K562 (cell line): ENCODE data around the gene PLCB1. TPM values are rescaled to one million over a fixed set of nuclear protein-coding genes. Genes with fewer than 3 reads are reported as not detected.

Experiments
- ATAC-seq: fragments of 200-7000 bp; cut with Tn5 transposase; 3 replicates; pipeline ENCODE4 v1.9.1; 2020; ENCODE audit warnings: moderate library complexity
- BruUV-seq: library from RNA; stranded (reverse); fragments of 400-500 nt; replicated peaks from 2 replicates; lab custom pipeline; 2021; lab: Mats Ljungman, UMichigan
- CTCF ChIA-PET: fragments of 300-600 bp; formaldehyde crosslinking; extraction: SDS; loops from one replicate; lab custom pipeline; 2021; ENCODE audit warnings: low intra/inter-chr PET ratio; lab: Yijun Ruan, JAX
- POLR2A ChIA-PET: fragments of 300-600, 350-650 bp; sonication (Branson Sonifier 250); formaldehyde crosslinking; extraction: SDS; loops from one replicate; lab custom pipeline; 2021; ENCODE audit warnings: antibody characterized with exemption, inconsistent platforms; lab: Yijun Ruan, JAX
- DNase-seq, 4 experiments: peaks; one replicate each; pipeline versions ENCODE4 v3.0.0 to v3.0.0-alpha.2; 2011 to 2018; ENCODE audit warnings: low spot score in 3 of 4, mixed read lengths in 3 of 4; ENCODE audit errors: extremely low read depth in 1 of 4
- FAIRE-seq: peaks from 2 replicates; lab custom pipeline; 2011; peaks lifted over from hg19 to GRCh38; lab: Jason Lieb, UNC
- H2AFZ ChIP-seq: 2 replicates; pipeline ENCODE4 v1.6.0; 2011; ENCODE audit warnings: low read depth, low read length, control low read depth, inconsistent platforms
- H3K27ac ChIP-seq: fragments of 200-600 bp; 3 replicates; pipeline ENCODE4 v1.8.0; 2011; ENCODE audit warnings: low read depth, mild to moderate bottlenecking, control low read depth, inconsistent platforms, low read length, moderate library complexity, mixed read lengths; ENCODE audit errors: extremely low read depth
- H3K27me3 ChIP-seq, 2 experiments: fragments of 300-600 bp in 1 of 2; 2 replicates in 1 of 2; 3 replicates in 1 of 2; pipeline versions ENCODE4 v1.6.0 to v1.8.0; 2011; ENCODE audit warnings: inconsistent platforms in 2 of 2, low read length in 2 of 2, mild to moderate bottlenecking in 1 of 2, mixed read lengths in 1 of 2, moderate library complexity in 1 of 2; ENCODE audit not compliant: control insufficient read depth in 2 of 2, insufficient read depth in 2 of 2
- H3K36me3 ChIP-seq: fragments of 300-600 bp; 3 replicates; pipeline ENCODE4 v1.8.0; 2011; ENCODE audit warnings: mild to moderate bottlenecking, low read length, inconsistent platforms; ENCODE audit not compliant: control insufficient read depth, insufficient read depth
- H3K4me1 ChIP-seq, 2 experiments: fragments of 200-600 bp in 1 of 2; replicated peaks in 1 of 2; 2 replicates in 1 of 2; 3 replicates in 1 of 2; pipeline versions ENCODE4 v1.5.1 to v1.8.0; 2011; ENCODE audit warnings: inconsistent platforms in 2 of 2, low read length in 2 of 2, mild to moderate bottlenecking in 1 of 2, mixed read lengths in 1 of 2, moderate library complexity in 1 of 2; ENCODE audit not compliant: control insufficient read depth in 2 of 2, insufficient read depth in 2 of 2
- H3K4me2 ChIP-seq: 2 replicates; pipeline ENCODE4 v1.6.1; 2011; ENCODE audit warnings: low read length, control low read depth, inconsistent platforms, mixed read lengths; ENCODE audit not compliant: insufficient read depth
- H3K4me3 ChIP-seq: fragments of 200-600 bp; sonication (generic), shearing (Covaris generic); 2 replicates; pipeline ENCODE4 v1.5.1; 2016; ENCODE audit warnings: control low read depth, inconsistent platforms
- H3K79me2 ChIP-seq: fragments of 200-600 bp; 3 replicates; pipeline ENCODE4 v1.8.0; 2011; ENCODE audit warnings: low read length, inconsistent platforms; ENCODE audit not compliant: control insufficient read depth, insufficient read depth
- H3K9ac ChIP-seq, 2 experiments: 2 replicates each; pipeline versions ENCODE4 v1.6.0 to v1.6.1; 2011; ENCODE audit warnings: low read depth in 2 of 2, low read length in 2 of 2, control low read depth in 1 of 2, inconsistent platforms in 1 of 2, mild to moderate bottlenecking in 1 of 2, mixed read lengths in 1 of 2; ENCODE audit not compliant: insufficient read depth in 1 of 2
- H3K9me1 ChIP-seq: one replicate; pipeline ENCODE4 v1.6.0; 2011; ENCODE audit warnings: inconsistent platforms, mild to moderate bottlenecking, low read length, moderate library complexity; ENCODE audit not compliant: control insufficient read depth, insufficient read depth
- H3K9me3 ChIP-seq: replicated peaks from 2 replicates; pipeline ENCODE4 v1.5.1; 2011; ENCODE audit warnings: low read depth, low read length, inconsistent platforms; ENCODE audit not compliant: control insufficient read depth, insufficient read depth
- H4K20me1 ChIP-seq: replicated peaks from 2 replicates; pipeline ENCODE4 v1.6.1; 2011; ENCODE audit warnings: low read length, inconsistent platforms, mixed read lengths; ENCODE audit not compliant: control insufficient read depth, insufficient read depth
- ATF1 ChIP-seq, 2 experiments: fragments of 450-650 bp in 1 of 2; IDR thresholded peaks; 2 replicates each; pipeline ENCODE4 v1.6.1; 2016; ENCODE audit warnings: missing compliant biosample characterization in 1 of 2, missing genetic modification characterization in 1 of 2
- BRD9 ChIP-seq: fragments of 450-650 bp; IDR thresholded peaks from 2 replicates; pipeline ENCODE4 v1.6.1; 2018; ENCODE audit warnings: low read depth; ENCODE audit not compliant: partially characterized antibody
- DNMT1 ChIP-seq: fragments of 450-650 bp; IDR thresholded peaks from 2 replicates; pipeline ENCODE4 v1.6.1; 2016; ENCODE audit warnings: antibody characterized with exemption, mild to moderate bottlenecking
- NCOA2 ChIP-seq, 2 experiments: fragments of 450-650 bp; IDR thresholded peaks; 2 replicates each; pipeline ENCODE4 v1.6.1; 2018; ENCODE audit warnings: mild to moderate bottlenecking in 2 of 2, moderate library complexity in 1 of 2; ENCODE audit not compliant: partially characterized antibody in 2 of 2
- NR3C1 ChIP-seq: sonication (generic); formaldehyde crosslinking; IDR thresholded peaks from 2 replicates; pipeline ENCODE4 v1.8.1; 2022; ENCODE audit warnings: missing genetic modification reagents
- ZC3H11A ChIP-seq: IDR thresholded peaks from 2 replicates; pipeline ENCODE4 v1.6.1; 2012; ENCODE audit warnings: low read depth, low read length, improper control_type of control experiment
- WGBS: fragments of 100-300 bp; shearing (Covaris generic); methylation state at CpG from one replicate; pipeline ENCODE4 v1.1.6; 2016; ENCODE audit warnings: low coverage, mixed read lengths; ENCODE audit not compliant: insufficient coverage; ENCODE audit errors: missing lambda C conversion rate; 5-methylcytosine and 5-hydroxymethylcytosine counted together
- in situ Hi-C: fragments of 300-500 bp; cut with MboI; formaldehyde crosslinking; loops from 4 replicates; pipeline ENCODE4 v1.15.0; 2018; ENCODE audit warnings: inconsistent platforms, mixed read lengths
- intact Hi-C: fragments of 100-400 bp; cut with micrococcal nuclease; formaldehyde crosslinking; loops from 2 replicates; pipeline ENCODE4 v1.14.2; 2022
- polyA plus RNA-seq, 8 experiments: library from polyadenylated mRNA; depleted of rRNA in 4 of 8; stranded (reverse) in 5 of 8; unstranded in 3 of 8; fragments of >200 nt; fragmentation: Nextera tagmentation in 2 of 8; fragmentation: Illumina TruSeq in 1 of 8; extraction: Ambion mirVana in 2 of 8; extraction: Trizol in 1 of 8; gene quantifications; 2 replicates each; pipeline versions ENCODE4 v1.2.1 to v1.2.3, GENCODE V29; 2011 to 2014; ENCODE audit warnings: inconsistent platforms in 1 of 8, missing spikeins in 1 of 8
- total RNA-seq, 7 experiments: library from RNA; depleted of rRNA in 6 of 7; stranded (reverse); fragments of >200 nt in 6 of 7; fragmentation: Illumina TruSeq in 2 of 7; extraction: Trizol in 2 of 7; gene quantifications; 2 replicates each; pipeline versions ENCODE4 v1.2.1 to v1.2.3, GENCODE V29; 2011 to 2021; ENCODE audit warnings: low replicate concordance in 1 of 7
- TF ChIP-seq, protein P1 (sequence below): IDR thresholded peaks from 2 replicates; pipeline ENCODE4 v1.6.1; 2016; ENCODE audit warnings: missing genetic modification characterization, missing compliant biosample characterization
- TF ChIP-seq, protein P2 (sequence below): sonication (generic); formaldehyde crosslinking; IDR thresholded peaks from 2 replicates; pipeline ENCODE4 v1.8.0; 2022; ENCODE audit warnings: missing genetic modification reagents, mild to moderate bottlenecking, moderate library complexity, borderline replicate concordance
- TF ChIP-seq, protein P3 (sequence below): fragments of 450-650 bp; IDR thresholded peaks from 2 replicates; pipeline ENCODE4 v1.6.1; 2016
- TF ChIP-seq, protein P4 (sequence below): sonication (generic); formaldehyde crosslinking; IDR thresholded peaks from 2 replicates; pipeline ENCODE4 v1.8.1; 2023; ENCODE audit warnings: missing genetic modification reagents, mild to moderate bottlenecking, borderline replicate concordance
- TF ChIP-seq, protein P5 (sequence below): sonication (generic); formaldehyde crosslinking; IDR thresholded peaks from 2 replicates; pipeline ENCODE4 v1.8.0; 2022; ENCODE audit warnings: mild to moderate bottlenecking, missing genetic modification reagents

The PLCB1 gene
- total and polyA plus RNA-seq, 9 of the 15 experiments (the other 6 are each of a cell fraction or from before 2014, with no cell fraction given), result 0.34 to 3.1 (median 1.3) TPM

DNA sequence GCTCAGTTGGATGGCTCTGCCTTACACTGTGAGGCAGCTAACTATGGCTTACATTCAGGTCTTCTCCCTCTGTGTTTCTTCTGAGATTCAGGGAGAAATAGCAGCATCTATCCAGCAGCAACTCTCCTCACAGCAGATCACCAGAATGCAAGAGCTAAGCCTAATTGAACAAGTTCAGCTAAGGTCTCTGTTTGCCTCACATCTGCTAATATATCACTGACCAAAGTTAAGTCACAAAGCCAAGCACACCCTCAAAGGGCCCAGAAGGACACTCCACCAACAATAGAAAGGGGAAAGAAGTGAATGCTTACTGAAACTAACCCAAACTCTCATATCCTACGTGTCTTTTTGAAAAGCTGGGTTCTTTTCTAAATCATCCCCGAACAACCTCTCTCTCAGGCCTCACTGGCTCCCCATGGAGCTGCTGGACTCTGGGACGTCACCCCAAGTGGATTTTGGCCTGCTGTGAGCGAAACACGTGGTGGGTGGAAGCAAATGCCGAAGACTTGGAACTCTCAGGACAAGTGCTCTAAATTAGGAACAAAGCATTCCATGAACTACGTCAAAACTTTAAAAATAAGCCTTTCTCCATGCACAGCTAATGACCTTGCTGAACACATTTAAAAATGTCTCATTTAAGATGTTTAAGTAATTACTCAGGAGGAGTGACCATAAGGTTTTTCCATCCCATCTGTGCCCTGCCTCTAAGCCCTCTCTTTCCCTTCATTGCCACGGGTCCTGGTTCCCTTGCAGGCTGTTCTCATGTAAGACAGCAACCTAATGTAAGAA is 769.4 kb downstream of the PLCB1 start:
- intact Hi-C loops, result no loop called here
- FAIRE-seq, result no peak
- Histone ChIP-seq H3K4me3 (no peak overlapping the region), H3K9ac (no peak overlapping the region), H3K27ac (no peak overlapping the region), H2AFZ (no peak overlapping the region), H3K9me1 (no peaks in the 10 kb centered on the region), H4K20me1 (no peaks in the 10 kb centered on the region), H3K79me2 (no peaks in the 10 kb centered on the region), H3K27me3 (no peaks in the 10 kb centered on the region), H3K9me3 (no peaks in the 10 kb centered on the region), H3K4me1 (no peaks in the 10 kb centered on the region), H3K4me2 (no peak overlapping the region), H3K36me3 (no peaks in the 10 kb centered on the region)
- CTCF ChIA-PET, result no interaction called here
- in situ Hi-C loops, result no loop called here
- BruUV-seq, result no TSS peak
- DNase-seq, result no peak
- no peak for ATAC-seq
- POLR2A ChIA-PET, result interaction anchor here (0.7 kb wide), 1 partner anchor 392 kb away, joined by 3 read pairs; no protein-coding TSS in a partner anchor
- 0% methylated on average over 8 of the region's 8 CpGs for WGBS
- TF ChIP-seq, protein P1, sequence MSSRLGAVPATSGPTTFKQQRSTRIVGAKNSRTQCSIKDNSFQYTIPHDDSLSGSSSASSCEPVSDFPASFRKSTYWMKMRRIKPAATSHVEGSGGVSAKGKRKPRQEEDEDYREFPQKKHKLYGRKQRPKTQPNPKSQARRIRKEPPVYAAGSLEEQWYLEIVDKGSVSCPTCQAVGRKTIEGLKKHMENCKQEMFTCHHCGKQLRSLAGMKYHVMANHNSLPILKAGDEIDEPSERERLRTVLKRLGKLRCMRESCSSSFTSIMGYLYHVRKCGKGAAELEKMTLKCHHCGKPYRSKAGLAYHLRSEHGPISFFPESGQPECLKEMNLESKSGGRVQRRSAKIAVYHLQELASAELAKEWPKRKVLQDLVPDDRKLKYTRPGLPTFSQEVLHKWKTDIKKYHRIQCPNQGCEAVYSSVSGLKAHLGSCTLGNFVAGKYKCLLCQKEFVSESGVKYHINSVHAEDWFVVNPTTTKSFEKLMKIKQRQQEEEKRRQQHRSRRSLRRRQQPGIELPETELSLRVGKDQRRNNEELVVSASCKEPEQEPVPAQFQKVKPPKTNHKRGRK (tag), result no peak
- no peak for TF ChIP-seq BRD9
- TF ChIP-seq ZC3H11A, result no peak
- TF ChIP-seq, protein P2, sequence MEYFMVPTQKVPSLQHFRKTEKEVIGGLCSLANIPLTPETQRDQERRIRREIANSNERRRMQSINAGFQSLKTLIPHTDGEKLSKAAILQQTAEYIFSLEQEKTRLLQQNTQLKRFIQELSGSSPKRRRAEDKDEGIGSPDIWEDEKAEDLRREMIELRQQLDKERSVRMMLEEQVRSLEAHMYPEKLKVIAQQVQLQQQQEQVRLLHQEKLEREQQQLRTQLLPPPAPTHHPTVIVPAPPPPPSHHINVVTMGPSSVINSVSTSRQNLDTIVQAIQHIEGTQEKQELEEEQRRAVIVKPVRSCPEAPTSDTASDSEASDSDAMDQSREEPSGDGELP, result no peak
- no peak for TF ChIP-seq NCOA2 (IDR thresholded peaks at IDR 0.05; ENCODE audit: partially characterized antibody in 2 of 2)
- TF ChIP-seq DNMT1, result no peak
- no peak for TF ChIP-seq NR3C1 (CRISPR knock-in tag)
- TF ChIP-seq, protein P3, sequence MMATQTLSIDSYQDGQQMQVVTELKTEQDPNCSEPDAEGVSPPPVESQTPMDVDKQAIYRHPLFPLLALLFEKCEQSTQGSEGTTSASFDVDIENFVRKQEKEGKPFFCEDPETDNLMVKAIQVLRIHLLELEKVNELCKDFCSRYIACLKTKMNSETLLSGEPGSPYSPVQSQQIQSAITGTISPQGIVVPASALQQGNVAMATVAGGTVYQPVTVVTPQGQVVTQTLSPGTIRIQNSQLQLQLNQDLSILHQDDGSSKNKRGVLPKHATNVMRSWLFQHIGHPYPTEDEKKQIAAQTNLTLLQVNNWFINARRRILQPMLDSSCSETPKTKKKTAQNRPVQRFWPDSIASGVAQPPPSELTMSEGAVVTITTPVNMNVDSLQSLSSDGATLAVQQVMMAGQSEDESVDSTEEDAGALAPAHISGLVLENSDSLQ, result no peak
- TF ChIP-seq, protein P4, sequence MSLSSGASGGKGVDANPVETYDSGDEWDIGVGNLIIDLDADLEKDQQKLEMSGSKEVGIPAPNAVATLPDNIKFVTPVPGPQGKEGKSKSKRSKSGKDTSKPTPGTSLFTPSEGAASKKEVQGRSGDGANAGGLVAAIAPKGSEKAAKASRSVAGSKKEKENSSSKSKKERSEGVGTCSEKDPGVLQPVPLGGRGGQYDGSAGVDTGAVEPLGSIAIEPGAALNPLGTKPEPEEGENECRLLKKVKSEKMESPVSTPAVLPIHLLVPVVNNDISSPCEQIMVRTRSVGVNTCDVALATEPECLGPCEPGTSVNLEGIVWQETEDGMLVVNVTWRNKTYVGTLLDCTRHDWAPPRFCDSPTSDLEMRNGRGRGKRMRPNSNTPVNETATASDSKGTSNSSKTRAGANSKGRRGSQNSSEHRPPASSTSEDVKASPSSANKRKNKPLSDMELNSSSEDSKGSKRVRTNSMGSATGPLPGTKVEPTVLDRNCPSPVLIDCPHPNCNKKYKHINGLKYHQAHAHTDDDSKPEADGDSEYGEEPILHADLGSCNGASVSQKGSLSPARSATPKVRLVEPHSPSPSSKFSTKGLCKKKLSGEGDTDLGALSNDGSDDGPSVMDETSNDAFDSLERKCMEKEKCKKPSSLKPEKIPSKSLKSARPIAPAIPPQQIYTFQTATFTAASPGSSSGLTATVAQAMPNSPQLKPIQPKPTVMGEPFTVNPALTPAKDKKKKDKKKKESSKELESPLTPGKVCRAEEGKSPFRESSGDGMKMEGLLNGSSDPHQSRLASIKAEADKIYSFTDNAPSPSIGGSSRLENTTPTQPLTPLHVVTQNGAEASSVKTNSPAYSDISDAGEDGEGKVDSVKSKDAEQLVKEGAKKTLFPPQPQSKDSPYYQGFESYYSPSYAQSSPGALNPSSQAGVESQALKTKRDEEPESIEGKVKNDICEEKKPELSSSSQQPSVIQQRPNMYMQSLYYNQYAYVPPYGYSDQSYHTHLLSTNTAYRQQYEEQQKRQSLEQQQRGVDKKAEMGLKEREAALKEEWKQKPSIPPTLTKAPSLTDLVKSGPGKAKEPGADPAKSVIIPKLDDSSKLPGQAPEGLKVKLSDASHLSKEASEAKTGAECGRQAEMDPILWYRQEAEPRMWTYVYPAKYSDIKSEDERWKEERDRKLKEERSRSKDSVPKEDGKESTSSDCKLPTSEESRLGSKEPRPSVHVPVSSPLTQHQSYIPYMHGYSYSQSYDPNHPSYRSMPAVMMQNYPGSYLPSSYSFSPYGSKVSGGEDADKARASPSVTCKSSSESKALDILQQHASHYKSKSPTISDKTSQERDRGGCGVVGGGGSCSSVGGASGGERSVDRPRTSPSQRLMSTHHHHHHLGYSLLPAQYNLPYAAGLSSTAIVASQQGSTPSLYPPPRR (CRISPR knock-in tag), result no peak
- TF ChIP-seq, protein P5, sequence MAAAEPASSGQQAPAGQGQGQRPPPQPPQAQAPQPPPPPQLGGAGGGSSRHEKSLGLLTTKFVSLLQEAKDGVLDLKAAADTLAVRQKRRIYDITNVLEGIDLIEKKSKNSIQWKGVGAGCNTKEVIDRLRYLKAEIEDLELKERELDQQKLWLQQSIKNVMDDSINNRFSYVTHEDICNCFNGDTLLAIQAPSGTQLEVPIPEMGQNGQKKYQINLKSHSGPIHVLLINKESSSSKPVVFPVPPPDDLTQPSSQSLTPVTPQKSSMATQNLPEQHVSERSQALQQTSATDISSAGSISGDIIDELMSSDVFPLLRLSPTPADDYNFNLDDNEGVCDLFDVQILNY, result no peak
- TF ChIP-seq ATF1 (CRISPR knock-in tag; IDR thresholded peaks at IDR 0.05), result no peak
- TF ChIP-seq ATF1 (tag; IDR thresholded peaks at IDR 0.05), result no peak
